HK-2 (cell line): Measurements from ENCODE around the gene EPG5.
"Not testable (repeated sequence)": the region's sequence is repeated elsewhere in the genome, so short reads cannot be mapped to it uniquely, and the experiment has no call there.

Source experiments
- DNase-seq: peaks from one replicate; pipeline ENCODE4 v3.0.0-alpha.2; 2018; ENCODE audit not compliant: unreplicated experiment

EPG5 gene

GRCh38 chr18:45814733-45815132, 152.4 kb downstream of the EPG5 start:
- DNase-seq, result not testable (repeated sequence)

- not testable (repeated sequence) for DNase-seq
Observed at GRCh38 chr18:45807144-45807543, 160.0 kb downstream of the EPG5 start.

GRCh38 chr18:45806226-45806625, 160.9 kb downstream of the EPG5 start:
- no peak for DNase-seq

GRCh38 chr18:45805551-45805950, 161.6 kb downstream of the EPG5 start:
- no peak for DNase-seq

GRCh38 chr18:45802814-45803492, 164.2 kb downstream of the EPG5 start:
- DNase-seq, result peak; percentile 42

GRCh38 chr18:45801416-45802004, 165.6 kb downstream of the EPG5 start:
- DNase-seq, result no peak
